ENCODE data around the gene RABGAP1L.
"Not testable (repeated sequence)": the region's sequence is repeated elsewhere in the genome, so short reads cannot be mapped to it uniquely, and the experiment has no call there.

The RABGAP1L gene

GRCh38 chr1:174169342-174169741 is 10.0 kb downstream of the RABGAP1L start:
- no peaks in the 10 kb centered on the region for H3K27me3 ChIP-seq (ENCODE audit: insufficient read depth, low read length, poor library complexity, severe bottlenecking)
- H4K20me1 ChIP-seq (ENCODE audit: insufficient read depth, low read length, poor library complexity, severe bottlenecking): peaks cover 7% of the 10 kb centered on the region
- no peak overlapping the region for H3K9ac ChIP-seq (ENCODE audit: low read depth, low read length, poor library complexity, severe bottlenecking)
- H3K79me2 ChIP-seq (ENCODE audit: insufficient read depth, low read length): peaks cover 73% of the 10 kb centered on the region
- no peak overlapping the region for H3K4me2 ChIP-seq (ENCODE audit: low read depth, low read length, poor library complexity, severe bottlenecking)
- no peaks in the 10 kb centered on the region for H3K9me2 ChIP-seq (replicated peaks; ENCODE audit: low read depth, low read length)
- TF ChIP-seq EZH2phosphoT487 (IDR thresholded peaks at IDR 0.05; ENCODE audit: borderline replicate concordance) (no peak), CTCF (conservative IDR thresholded peaks at IDR 0.05; ENCODE audit: low read length) (no peak)
- no peaks in the 10 kb centered on the region for H3K9me3 ChIP-seq (ENCODE audit: insufficient read depth, low read depth, low read length)
- no peak overlapping the region for H3K4me3 ChIP-seq (ENCODE audit: low read length, poor library complexity, severe bottlenecking)
- no peaks in the 10 kb centered on the region for H3K36me3 ChIP-seq (ENCODE audit: insufficient read depth, low read length)
- no peaks in the 10 kb centered on the region for H3F3A ChIP-seq (ENCODE audit: low read depth)
- H3K4me1 ChIP-seq (ENCODE audit: insufficient read depth, low read length, poor library complexity, severe bottlenecking): peaks cover 36% of the 10 kb centered on the region
- H2AFZ ChIP-seq (ENCODE audit: low read length): no peak overlapping the region

- no peak overlapping the region for H3K4me3 ChIP-seq (ENCODE audit: low read length, poor library complexity, severe bottlenecking)
- no peak overlapping the region for H3K9ac ChIP-seq (ENCODE audit: low read depth, low read length, poor library complexity, severe bottlenecking)
- H4K20me1 ChIP-seq (ENCODE audit: insufficient read depth, low read length, poor library complexity, severe bottlenecking): peaks cover 7% of the 10 kb centered on the region
- peaks cover 72% of the 10 kb centered on the region for H3K79me2 ChIP-seq (ENCODE audit: insufficient read depth, low read length)
- no peak overlapping the region for H3K4me2 ChIP-seq (ENCODE audit: low read depth, low read length, poor library complexity, severe bottlenecking)
- TF ChIP-seq EZH2phosphoT487 (IDR thresholded peaks at IDR 0.05; ENCODE audit: borderline replicate concordance): no peak
- TF ChIP-seq CTCF (conservative IDR thresholded peaks at IDR 0.05; ENCODE audit: low read length): no peak
- H2AFZ ChIP-seq (ENCODE audit: low read length): no peak overlapping the region
- H3K9me2 ChIP-seq (replicated peaks; ENCODE audit: low read depth, low read length): no peaks in the 10 kb centered on the region
- peaks cover 23% of the 10 kb centered on the region for H3K4me1 ChIP-seq (ENCODE audit: insufficient read depth, low read length, poor library complexity, severe bottlenecking)
- no peaks in the 10 kb centered on the region for H3K9me3 ChIP-seq (ENCODE audit: insufficient read depth, low read depth, low read length)
- H3K36me3 ChIP-seq (ENCODE audit: insufficient read depth, low read length): no peaks in the 10 kb centered on the region
- H3K27me3 ChIP-seq (ENCODE audit: insufficient read depth, low read length, poor library complexity, severe bottlenecking): no peaks in the 10 kb centered on the region
- H3F3A ChIP-seq (ENCODE audit: low read depth): no peaks in the 10 kb centered on the region
Observed at GRCh38 chr1:174171073-174171472, 11.8 kb downstream of the RABGAP1L start.

GRCh38 chr1:174174461-174175329 is 15.4 kb downstream of the RABGAP1L start:
- H4K20me1 ChIP-seq (ENCODE audit: insufficient read depth, low read length, poor library complexity, severe bottlenecking): peaks cover 7% of the 10 kb centered on the region
- H3K4me2 ChIP-seq (ENCODE audit: low read depth, low read length, poor library complexity, severe bottlenecking): no peak overlapping the region
- H3K9me2 ChIP-seq (replicated peaks; ENCODE audit: low read depth, low read length): no peaks in the 10 kb centered on the region
- TF ChIP-seq EZH2phosphoT487 (IDR thresholded peaks at IDR 0.05; ENCODE audit: borderline replicate concordance): no peak
- TF ChIP-seq CTCF (conservative IDR thresholded peaks at IDR 0.05; ENCODE audit: low read length): no peak
- peaks cover 72% of the 10 kb centered on the region for H3K79me2 ChIP-seq (ENCODE audit: insufficient read depth, low read length)
- peaks cover 7% of the 10 kb centered on the region for H3K4me1 ChIP-seq (ENCODE audit: insufficient read depth, low read length, poor library complexity, severe bottlenecking)
- no peak overlapping the region for H3K9ac ChIP-seq (ENCODE audit: low read depth, low read length, poor library complexity, severe bottlenecking)
- no peaks in the 10 kb centered on the region for H3F3A ChIP-seq (ENCODE audit: low read depth)
- no peak overlapping the region for H3K4me3 ChIP-seq (ENCODE audit: low read length, poor library complexity, severe bottlenecking)
- H2AFZ ChIP-seq (ENCODE audit: low read length): no peak overlapping the region
- no peaks in the 10 kb centered on the region for H3K36me3 ChIP-seq (ENCODE audit: insufficient read depth, low read length)
- H3K9me3 ChIP-seq (ENCODE audit: insufficient read depth, low read depth, low read length): no peaks in the 10 kb centered on the region
- H3K27me3 ChIP-seq (ENCODE audit: insufficient read depth, low read length, poor library complexity, severe bottlenecking): no peaks in the 10 kb centered on the region

- H3K4me1 ChIP-seq (ENCODE audit: insufficient read depth, low read length, poor library complexity, severe bottlenecking): peaks cover 12% of the 10 kb centered on the region
- not testable (repeated sequence) for H2AFZ ChIP-seq (ENCODE audit: low read length)
Observed at GRCh38 chr1:174178459-174178858, 19.1 kb downstream of the RABGAP1L start.

More at GRCh38 chr1:174178459-174178858, 19.1 kb downstream of the RABGAP1L start:
- not testable (repeated sequence) for H3K9ac ChIP-seq (ENCODE audit: low read depth, low read length, poor library complexity, severe bottlenecking); H3K9me2 ChIP-seq (replicated peaks; ENCODE audit: low read depth, low read length); H3K36me3 ChIP-seq (ENCODE audit: insufficient read depth, low read length); H3K4me3 ChIP-seq (ENCODE audit: low read length, poor library complexity, severe bottlenecking); H3K27me3 ChIP-seq (ENCODE audit: insufficient read depth, low read length, poor library complexity, severe bottlenecking); H3K4me2 ChIP-seq (ENCODE audit: low read depth, low read length, poor library complexity, severe bottlenecking); H4K20me1 ChIP-seq (ENCODE audit: insufficient read depth, low read length, poor library complexity, severe bottlenecking); H3K9me3 ChIP-seq (ENCODE audit: insufficient read depth, low read depth, low read length); H3F3A ChIP-seq (ENCODE audit: low read depth)
- peaks cover 76% of the 10 kb centered on the region for H3K79me2 ChIP-seq (ENCODE audit: insufficient read depth, low read length)
